GM23338 (cell line): Measurements from ENCODE around the gene HIVEP3. TPM values are rescaled to one million over a fixed set of nuclear protein-coding genes. Genes with fewer than 3 reads are reported as not detected.

Experiments used
- ATAC-seq: fragments of 200-7000 bp; cut with Tn5 transposase; 3 replicates; pipeline ENCODE4 v1.9.1; 2020
- DNase-seq: peaks from one replicate; pipeline ENCODE4 v3.0.0-alpha.2; 2015; ENCODE audit warnings: low spot score
- H2AFZ ChIP-seq: fragments of 200-600 bp; sonication (generic); 2 replicates; pipeline ENCODE4 v1.8.0; 2016; ENCODE audit warnings: antibody characterized with exemption, mild to moderate bottlenecking, moderate library complexity
- H3F3A ChIP-seq: fragments of 200-600 bp; sonication (generic); replicated peaks from 2 replicates; pipeline ENCODE4 v1.8.0; 2017; ENCODE audit warnings: antibody characterized with exemption, mixed run types, low read depth
- H3K27ac ChIP-seq: fragments of 200-600 bp; sonication (generic); 2 replicates; pipeline ENCODE4 v1.6.1; 2016; ENCODE audit warnings: low read depth
- H3K27me3 ChIP-seq: fragments of 200-600 bp; sonication (generic); 2 replicates; pipeline ENCODE4 v1.8.0; 2016; ENCODE audit warnings: mild to moderate bottlenecking, mixed run types, moderate library complexity; ENCODE audit not compliant: insufficient read depth
- H3K36me3 ChIP-seq: fragments of 200-600 bp; sonication (generic); 2 replicates; pipeline ENCODE4 v1.8.0; 2016; ENCODE audit warnings: mild to moderate bottlenecking; ENCODE audit not compliant: insufficient read depth
- H3K4me1 ChIP-seq: fragments of 200-600 bp; sonication (generic); 2 replicates; pipeline ENCODE4 v1.8.0; 2016; ENCODE audit warnings: mild to moderate bottlenecking, moderate library complexity; ENCODE audit not compliant: insufficient read depth
- H3K4me2 ChIP-seq: fragments of 200-600 bp; sonication (generic); 2 replicates; pipeline ENCODE4 v1.7.1; 2017; ENCODE audit warnings: mixed run types
- H3K4me3 ChIP-seq: fragments of 200-600 bp; sonication (generic); 2 replicates; pipeline ENCODE4 v1.6.1; 2016; ENCODE audit warnings: mixed run types
- H3K79me2 ChIP-seq: fragments of 200-600 bp; sonication (generic); replicated peaks from 2 replicates; pipeline ENCODE4 v1.8.0; 2017; ENCODE audit warnings: mild to moderate bottlenecking; ENCODE audit not compliant: insufficient read depth
- H3K9me2 ChIP-seq: fragments of 200-600 bp; sonication (generic); 2 replicates; pipeline ENCODE4 v1.8.0; 2017; ENCODE audit not compliant: insufficient read depth
- H4K20me1 ChIP-seq: fragments of 200-600 bp; sonication (generic); replicated peaks from 2 replicates; pipeline ENCODE4 v1.8.0; 2017; ENCODE audit warnings: mild to moderate bottlenecking; ENCODE audit not compliant: insufficient read depth
- H3K27ac Mint-ChIP-seq: 2 replicates; pipeline ENCODE4 v1.8.0; 2020; ENCODE audit warnings: inconsistent platforms, mild to moderate bottlenecking, moderate library complexity, mixed read lengths
- H3K27me3 Mint-ChIP-seq: 3 replicates; pipeline ENCODE4 v1.8.0; 2022; ENCODE audit warnings: low read depth, mild to moderate bottlenecking, moderate library complexity, mixed read lengths, inconsistent platforms; ENCODE audit not compliant: insufficient read depth, poor library complexity
- H3K36me3 Mint-ChIP-seq: 3 replicates; pipeline ENCODE4 v1.8.0; 2021; ENCODE audit warnings: low read depth, mild to moderate bottlenecking, inconsistent platforms, moderate library complexity, mixed read lengths
- H3K4me1 Mint-ChIP-seq: 3 replicates; pipeline ENCODE4 v1.8.0; 2020; ENCODE audit warnings: mild to moderate bottlenecking, inconsistent platforms, mixed read lengths
- H3K4me3 Mint-ChIP-seq: 3 replicates; pipeline ENCODE4 v1.8.0; 2021; ENCODE audit warnings: moderate library complexity, mild to moderate bottlenecking, inconsistent platforms, mixed read lengths
- H3K9me3 Mint-ChIP-seq: 3 replicates; pipeline ENCODE4 v1.8.0; 2020; ENCODE audit warnings: moderate library complexity, mild to moderate bottlenecking, inconsistent platforms, mixed read lengths
- CREB1 ChIP-seq: fragments of 250-450 bp; sonication (Bioruptor Pico); IDR thresholded peaks from 2 replicates; pipeline ENCODE4 v1.5.0; 2020; ENCODE audit warnings: low read depth, mild to moderate bottlenecking, moderate library complexity
- EZH2phosphoT487 ChIP-seq: fragments of 200-600 bp; sonication (generic); IDR thresholded peaks from one replicate; pipeline ENCODE4 v1.8.1; 2018; ENCODE audit warnings: antibody characterized with exemption; ENCODE audit not compliant: unreplicated experiment
- JUNB ChIP-seq: IDR thresholded peaks from one replicate; pipeline ENCODE4 v1.6.1; 2016; ENCODE audit warnings: antibody characterized with exemption; ENCODE audit not compliant: unreplicated experiment
- NANOG ChIP-seq: IDR thresholded peaks from 2 replicates; pipeline ENCODE4 v1.6.1; 2016; ENCODE audit warnings: antibody characterized with exemption, borderline replicate concordance
- POLR2AphosphoS5 ChIP-seq: IDR thresholded peaks from 2 replicates; pipeline ENCODE4 v1.6.1; 2016; ENCODE audit warnings: antibody characterized with exemption, low read depth
- STAT1 ChIP-seq: IDR thresholded peaks from one replicate; pipeline ENCODE4 v1.6.1; 2016; ENCODE audit warnings: antibody characterized with exemption; ENCODE audit not compliant: unreplicated experiment
- ZNF114 ChIP-seq: fragments of 250-450 bp; sonication (Bioruptor Pico); IDR thresholded peaks from 2 replicates; pipeline ENCODE4 v1.5.0; 2020; ENCODE audit warnings: mild to moderate bottlenecking, moderate library complexity
- ZNF331 ChIP-seq: fragments of 250-450 bp; sonication (Bioruptor Pico); IDR thresholded peaks from 2 replicates; pipeline ENCODE4 v1.5.0; 2020; ENCODE audit warnings: low read depth, mild to moderate bottlenecking, moderate library complexity
- polyA plus RNA-seq: library from polyadenylated mRNA; unstranded; fragments of >200 nt; fragmentation: Nextera tagmentation; extraction: Ambion mirVana; gene quantifications from 2 replicates; pipeline ENCODE4 v1.2.1, GENCODE V29; 2016
- total RNA-seq: library from RNA; depleted of rRNA; stranded (reverse); fragments of >200 nt; shearing (Covaris generic); gene quantifications from 2 replicates; pipeline ENCODE4 v1.2.3, GENCODE V29; 2014
- TF ChIP-seq, protein P1 (sequence below), 2 experiments: fragments of 200-600 bp in 1 of 2; sonication (generic) in 1 of 2; conservative IDR thresholded peaks; 2 replicates each; pipeline versions ENCODE4 v1.5.1 to v1.6.1; 2016 to 2017; ENCODE audit warnings: antibody characterized with exemption in 2 of 2, low read depth in 2 of 2, mild to moderate bottlenecking in 2 of 2, moderate library complexity in 1 of 2
- TF ChIP-seq, protein P2 (sequence below): IDR thresholded peaks from one replicate; pipeline ENCODE4 v1.6.1; 2018; ENCODE audit warnings: antibody characterized with exemption; ENCODE audit not compliant: unreplicated experiment

The HIVEP3 gene
- total and polyA plus RNA-seq, 2 experiments from 2014 or later = 0.14 to 0.24 TPM

DNA sequence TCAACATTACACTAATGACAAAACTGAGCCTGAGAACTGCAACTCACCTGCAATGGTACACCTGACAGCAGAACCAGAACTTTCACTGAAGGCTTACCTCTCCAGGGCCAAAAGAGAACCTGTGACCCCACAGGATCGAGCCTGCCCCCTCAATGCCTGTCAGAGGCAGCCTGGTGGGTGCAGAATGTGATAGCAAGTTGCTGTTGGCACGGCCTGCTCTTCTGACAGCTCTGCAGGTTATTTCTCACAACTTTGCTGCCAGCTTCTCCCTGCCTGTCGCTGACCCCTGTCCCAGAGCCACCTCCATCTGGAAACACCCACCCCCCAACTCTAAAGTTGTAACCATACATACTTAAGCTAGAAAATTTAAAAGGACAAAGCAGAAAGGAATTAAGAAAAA is 35.2 kb downstream of the HIVEP3 start (continued):
- TF ChIP-seq, protein P1, sequence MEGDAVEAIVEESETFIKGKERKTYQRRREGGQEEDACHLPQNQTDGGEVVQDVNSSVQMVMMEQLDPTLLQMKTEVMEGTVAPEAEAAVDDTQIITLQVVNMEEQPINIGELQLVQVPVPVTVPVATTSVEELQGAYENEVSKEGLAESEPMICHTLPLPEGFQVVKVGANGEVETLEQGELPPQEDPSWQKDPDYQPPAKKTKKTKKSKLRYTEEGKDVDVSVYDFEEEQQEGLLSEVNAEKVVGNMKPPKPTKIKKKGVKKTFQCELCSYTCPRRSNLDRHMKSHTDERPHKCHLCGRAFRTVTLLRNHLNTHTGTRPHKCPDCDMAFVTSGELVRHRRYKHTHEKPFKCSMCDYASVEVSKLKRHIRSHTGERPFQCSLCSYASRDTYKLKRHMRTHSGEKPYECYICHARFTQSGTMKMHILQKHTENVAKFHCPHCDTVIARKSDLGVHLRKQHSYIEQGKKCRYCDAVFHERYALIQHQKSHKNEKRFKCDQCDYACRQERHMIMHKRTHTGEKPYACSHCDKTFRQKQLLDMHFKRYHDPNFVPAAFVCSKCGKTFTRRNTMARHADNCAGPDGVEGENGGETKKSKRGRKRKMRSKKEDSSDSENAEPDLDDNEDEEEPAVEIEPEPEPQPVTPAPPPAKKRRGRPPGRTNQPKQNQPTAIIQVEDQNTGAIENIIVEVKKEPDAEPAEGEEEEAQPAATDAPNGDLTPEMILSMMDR (conservative IDR thresholded peaks at IDR 0.05; ENCODE audit: low read depth in 2 of 2) = no peak
- TF ChIP-seq NANOG = no peak
- TF ChIP-seq POLR2AphosphoS5 = no peak
- no peak for TF ChIP-seq CREB1 (CRISPR knock-in tag)
- TF ChIP-seq ZNF114 (CRISPR knock-in tag) = no peak
- no peak for TF ChIP-seq STAT1
- no peak for TF ChIP-seq EZH2phosphoT487
- TF ChIP-seq, protein P2, sequence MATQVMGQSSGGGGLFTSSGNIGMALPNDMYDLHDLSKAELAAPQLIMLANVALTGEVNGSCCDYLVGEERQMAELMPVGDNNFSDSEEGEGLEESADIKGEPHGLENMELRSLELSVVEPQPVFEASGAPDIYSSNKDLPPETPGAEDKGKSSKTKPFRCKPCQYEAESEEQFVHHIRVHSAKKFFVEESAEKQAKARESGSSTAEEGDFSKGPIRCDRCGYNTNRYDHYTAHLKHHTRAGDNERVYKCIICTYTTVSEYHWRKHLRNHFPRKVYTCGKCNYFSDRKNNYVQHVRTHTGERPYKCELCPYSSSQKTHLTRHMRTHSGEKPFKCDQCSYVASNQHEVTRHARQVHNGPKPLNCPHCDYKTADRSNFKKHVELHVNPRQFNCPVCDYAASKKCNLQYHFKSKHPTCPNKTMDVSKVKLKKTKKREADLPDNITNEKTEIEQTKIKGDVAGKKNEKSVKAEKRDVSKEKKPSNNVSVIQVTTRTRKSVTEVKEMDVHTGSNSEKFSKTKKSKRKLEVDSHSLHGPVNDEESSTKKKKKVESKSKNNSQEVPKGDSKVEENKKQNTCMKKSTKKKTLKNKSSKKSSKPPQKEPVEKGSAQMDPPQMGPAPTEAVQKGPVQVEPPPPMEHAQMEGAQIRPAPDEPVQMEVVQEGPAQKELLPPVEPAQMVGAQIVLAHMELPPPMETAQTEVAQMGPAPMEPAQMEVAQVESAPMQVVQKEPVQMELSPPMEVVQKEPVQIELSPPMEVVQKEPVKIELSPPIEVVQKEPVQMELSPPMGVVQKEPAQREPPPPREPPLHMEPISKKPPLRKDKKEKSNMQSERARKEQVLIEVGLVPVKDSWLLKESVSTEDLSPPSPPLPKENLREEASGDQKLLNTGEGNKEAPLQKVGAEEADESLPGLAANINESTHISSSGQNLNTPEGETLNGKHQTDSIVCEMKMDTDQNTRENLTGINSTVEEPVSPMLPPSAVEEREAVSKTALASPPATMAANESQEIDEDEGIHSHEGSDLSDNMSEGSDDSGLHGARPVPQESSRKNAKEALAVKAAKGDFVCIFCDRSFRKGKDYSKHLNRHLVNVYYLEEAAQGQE = no peak
- no peak for TF ChIP-seq JUNB
- TF ChIP-seq ZNF331 (CRISPR knock-in tag) = no peak

DNA sequence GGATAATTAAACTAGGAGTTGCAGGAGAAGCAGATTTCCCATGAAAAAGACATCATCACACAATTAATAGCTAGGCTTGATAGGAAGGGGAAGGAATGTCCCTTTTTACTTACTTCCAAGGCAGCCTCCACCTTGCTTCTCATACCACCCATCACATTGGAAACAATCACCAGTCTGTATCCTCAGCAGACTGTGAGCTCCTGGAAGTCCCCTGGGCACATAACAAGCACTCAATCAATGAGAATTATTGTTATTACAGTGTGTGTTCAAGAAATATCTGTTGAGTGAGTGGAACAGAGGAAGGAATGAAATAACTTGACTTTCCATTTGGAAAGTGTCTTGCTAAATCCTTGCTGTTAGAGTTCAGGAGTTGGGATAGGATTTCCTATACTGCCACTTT is 36.2 kb downstream of the HIVEP3 start:
- H3K27ac ChIP-seq = no peak overlapping the region
- no peaks in the 10 kb centered on the region for H4K20me1 ChIP-seq
- H3K36me3 ChIP-seq = no peaks in the 10 kb centered on the region
- no peak overlapping the region for H3K4me3 Mint-ChIP-seq
- H2AFZ ChIP-seq = no peak overlapping the region; the same call in 1 of the 2 replicates
- no peaks in the 10 kb centered on the region for H3K36me3 Mint-ChIP-seq
- H3K79me2 ChIP-seq = no peaks in the 10 kb centered on the region
- no peak overlapping the region for H3K4me3 ChIP-seq
- H3K4me2 ChIP-seq = no peak overlapping the region
- peaks cover 9% of the 10 kb centered on the region for H3K4me1 ChIP-seq
- ATAC-seq (no peak), DNase-seq (no peak)
- no peaks in the 10 kb centered on the region for H3K27me3 ChIP-seq
- H3K9me3 Mint-ChIP-seq = no peaks in the 10 kb centered on the region; the same call in 2 of the 3 replicates
- no peaks in the 10 kb centered on the region for H3F3A ChIP-seq
- H3K27ac Mint-ChIP-seq = no peak overlapping the region
- peaks cover 24% of the 10 kb centered on the region for H3K4me1 Mint-ChIP-seq
- peaks cover 3% of the 10 kb centered on the region for H3K27me3 Mint-ChIP-seq
- H3K9me2 ChIP-seq = no peaks in the 10 kb centered on the region
- TF ChIP-seq STAT1 = no peak
- no peak for TF ChIP-seq ZNF331 (CRISPR knock-in tag)
- no peak for TF ChIP-seq EZH2phosphoT487
- TF ChIP-seq, protein P2 = no peak
- no peak for TF ChIP-seq ZNF114 (CRISPR knock-in tag)
- TF ChIP-seq NANOG = no peak
